Measurements from ENCODE around the gene LINGO1.

Gene LINGO1

GRCh38 chr15:77634266-77634962 is 1.7 kb upstream of the LINGO1 start:
- peak; percentile 43 for DNase-seq (ENCODE audit: extremely low read depth, insufficient read length)
- Histone ChIP-seq H3K27me3 (replicated peaks; ENCODE audit: control insufficient read depth, insufficient read depth, low read length) (peaks cover 1% of the 10 kb centered on the region), H3K36me3 (ENCODE audit: control insufficient read depth, insufficient read depth, low read length) (no peaks in the 10 kb centered on the region), H3K4me3 (replicated peaks; ENCODE audit: low read depth, low read length) (no peak overlapping the region)
- peak; percentile 89 for TF ChIP-seq CTCF (IDR thresholded peaks at IDR 0.05; ENCODE audit: insufficient read depth, low read length, poor library complexity, severe bottlenecking)

GRCh38 chr15:77633913-77634265 is 1.2 kb upstream of the LINGO1 start:
- H3K4me3 ChIP-seq (replicated peaks; ENCODE audit: low read depth, low read length) = no peak overlapping the region

GRCh38 chr15:77633134-77633912 is 611 bp upstream of the LINGO1 start:
- H3K27me3 ChIP-seq (replicated peaks; ENCODE audit: control insufficient read depth, insufficient read depth, low read length) = peaks cover under 1% of the 10 kb centered on the region
- H3K4me3 ChIP-seq (replicated peaks; ENCODE audit: low read depth, low read length) = peak overlapping the region; percentile 36
- H3K36me3 ChIP-seq (ENCODE audit: control insufficient read depth, insufficient read depth, low read length) = no peaks in the 10 kb centered on the region
- TF ChIP-seq CTCF (IDR thresholded peaks at IDR 0.05; ENCODE audit: insufficient read depth, low read length, poor library complexity, severe bottlenecking) = peak; percentile 100
- DNase-seq (ENCODE audit: extremely low read depth, insufficient read length) = peak; percentile 75

More at GRCh38 chr15:77633913-77634265, 1.2 kb upstream of the LINGO1 start:
- no peak for DNase-seq (ENCODE audit: extremely low read depth, insufficient read length)
- no peak for TF ChIP-seq CTCF (IDR thresholded peaks at IDR 0.05; ENCODE audit: insufficient read depth, low read length, poor library complexity, severe bottlenecking)
- H3K36me3 ChIP-seq (ENCODE audit: control insufficient read depth, insufficient read depth, low read length) = no peaks in the 10 kb centered on the region
- peaks cover 1% of the 10 kb centered on the region for H3K27me3 ChIP-seq (replicated peaks; ENCODE audit: control insufficient read depth, insufficient read depth, low read length)

- no peaks in the 10 kb centered on the region; the same call in 1 of the 2 replicates for H3K27me3 ChIP-seq (replicated peaks; ENCODE audit: control insufficient read depth, insufficient read depth, low read length)
- no peak for TF ChIP-seq CTCF (IDR thresholded peaks at IDR 0.05; ENCODE audit: insufficient read depth, low read length, poor library complexity, severe bottlenecking)
- no peak for DNase-seq (ENCODE audit: extremely low read depth, insufficient read length)
- H3K4me3 ChIP-seq (replicated peaks; ENCODE audit: low read depth, low read length) = no peak overlapping the region
- no peaks in the 10 kb centered on the region for H3K36me3 ChIP-seq (ENCODE audit: control insufficient read depth, insufficient read depth, low read length)
Measured at GRCh38 chr15:77631745-77632533, 773 bp downstream of the LINGO1 start.

GRCh38 chr15:77630956-77631744 is 1.6 kb downstream of the LINGO1 start:
- no peak for DNase-seq (ENCODE audit: extremely low read depth, insufficient read length)
- H3K27me3 ChIP-seq (replicated peaks; ENCODE audit: control insufficient read depth, insufficient read depth, low read length) = peaks cover 2% of the 10 kb centered on the region
- H3K36me3 ChIP-seq (ENCODE audit: control insufficient read depth, insufficient read depth, low read length) = no peaks in the 10 kb centered on the region
- no peak overlapping the region for H3K4me3 ChIP-seq (replicated peaks; ENCODE audit: low read depth, low read length)
- no peak for TF ChIP-seq CTCF (IDR thresholded peaks at IDR 0.05; ENCODE audit: insufficient read depth, low read length, poor library complexity, severe bottlenecking)

Data from GM06990 (cell line).